Mucosa of descending colon (tissue), 3 donors: ENCODE results near the gene ALOX12B. TPM values are rescaled to one million over a fixed set of nuclear protein-coding genes. Genes with fewer than 3 reads are reported as not detected.

ENCODE experiments used
- ATAC-seq: fragments of 200-7000 bp; cut with Tn5 transposase; one replicate; pipeline ENCODE4 v1.9.1; 2020; ENCODE audit warnings: mild to moderate bottlenecking, moderate library complexity
- DNase-seq, 3 donors: peaks; one replicate each; pipeline ENCODE4 v3.0.0-alpha.2; 2020
- H3K36me3 ChIP-seq: fragments of 200-600 bp; one replicate; pipeline ENCODE4 v1.8.0; 2021; ENCODE audit warnings: low read depth, mild to moderate bottlenecking
- H3K4me1 ChIP-seq: fragments of 200-600 bp; one replicate; pipeline ENCODE4 v1.8.0; 2021; ENCODE audit warnings: low read depth, mild to moderate bottlenecking
- H3K4me3 ChIP-seq: fragments of 200-600 bp; one replicate; pipeline ENCODE4 v1.8.0; 2021; ENCODE audit warnings: mild to moderate bottlenecking
- H3K9me3 ChIP-seq: fragments of 200-600 bp; one replicate; pipeline ENCODE4 v1.8.0; 2021; ENCODE audit warnings: mild to moderate bottlenecking
- intact Hi-C, 2 donors: fragments of 100-400 bp; cut with DNase I in 1 of 2; cut with micrococcal nuclease in 1 of 2; formaldehyde crosslinking; loops; one replicate each; pipeline versions ENCODE4 v1.11.0 to v1.11.1; 2022; cut with DNase I, micrococcal nuclease
- total RNA-seq, 3 donors: library from RNA; stranded (reverse); fragmentation: NEBNext Ultra II Directional in 2 of 3; extraction: Animal tissue kit (Norgen Biotek cat#: 25700) in 2 of 3; gene quantifications; one replicate each; pipeline versions ENCODE4 v1.2.1 to v1.2.4, GENCODE V29; 2021 to 2023
- TF ChIP-seq, protein P1 (sequence below): fragments of 200-600 bp; IDR thresholded peaks from one replicate; pipeline ENCODE4 v1.8.0; 2022; ENCODE audit warnings: antibody characterized with exemption, mild to moderate bottlenecking
- donor health status: DM: no; HTN: no; CAD: no; lungs with moderate emphysema.
- donor health status: DM: no; HTN: no; CAD: no.
- donor health status: DM: no; HTN: yes; CAD: no.

The ALOX12B gene
- total RNA-seq, 3 donors from 2014 or later = 0.25 to 0.65 (median 0.49) TPM

DNA sequence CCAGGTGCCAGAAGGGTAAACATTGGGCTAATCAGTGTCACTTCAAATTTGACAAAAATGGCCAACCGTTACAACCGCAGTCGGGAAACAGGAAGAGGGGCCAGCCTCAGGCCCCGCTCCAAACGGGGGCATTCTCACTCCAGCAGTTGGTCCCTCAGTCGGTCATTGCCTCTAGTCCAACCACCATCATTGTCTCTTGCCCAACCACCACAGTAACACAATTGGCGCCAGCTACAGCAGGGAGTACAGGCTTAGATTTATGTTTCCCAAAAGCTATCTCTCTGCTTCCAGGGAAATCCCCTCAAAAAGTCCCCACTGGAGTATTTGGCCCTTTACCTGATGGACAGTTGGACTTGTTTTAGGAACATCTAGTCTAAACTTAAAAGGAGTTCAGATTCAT lies 28.4 kb downstream of the ALOX12B start:
- no peak overlapping the region for H3K4me3 ChIP-seq
- TF ChIP-seq, protein P1, sequence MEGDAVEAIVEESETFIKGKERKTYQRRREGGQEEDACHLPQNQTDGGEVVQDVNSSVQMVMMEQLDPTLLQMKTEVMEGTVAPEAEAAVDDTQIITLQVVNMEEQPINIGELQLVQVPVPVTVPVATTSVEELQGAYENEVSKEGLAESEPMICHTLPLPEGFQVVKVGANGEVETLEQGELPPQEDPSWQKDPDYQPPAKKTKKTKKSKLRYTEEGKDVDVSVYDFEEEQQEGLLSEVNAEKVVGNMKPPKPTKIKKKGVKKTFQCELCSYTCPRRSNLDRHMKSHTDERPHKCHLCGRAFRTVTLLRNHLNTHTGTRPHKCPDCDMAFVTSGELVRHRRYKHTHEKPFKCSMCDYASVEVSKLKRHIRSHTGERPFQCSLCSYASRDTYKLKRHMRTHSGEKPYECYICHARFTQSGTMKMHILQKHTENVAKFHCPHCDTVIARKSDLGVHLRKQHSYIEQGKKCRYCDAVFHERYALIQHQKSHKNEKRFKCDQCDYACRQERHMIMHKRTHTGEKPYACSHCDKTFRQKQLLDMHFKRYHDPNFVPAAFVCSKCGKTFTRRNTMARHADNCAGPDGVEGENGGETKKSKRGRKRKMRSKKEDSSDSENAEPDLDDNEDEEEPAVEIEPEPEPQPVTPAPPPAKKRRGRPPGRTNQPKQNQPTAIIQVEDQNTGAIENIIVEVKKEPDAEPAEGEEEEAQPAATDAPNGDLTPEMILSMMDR = no peak
- ATAC-seq = no peak
- intact Hi-C loops = no loop called here
- no peaks in the 10 kb centered on the region for H3K9me3 ChIP-seq
- peaks cover 11% of the 10 kb centered on the region for H3K4me1 ChIP-seq
- DNase-seq = no peak
- H3K36me3 ChIP-seq = no peaks in the 10 kb centered on the region

DNA sequence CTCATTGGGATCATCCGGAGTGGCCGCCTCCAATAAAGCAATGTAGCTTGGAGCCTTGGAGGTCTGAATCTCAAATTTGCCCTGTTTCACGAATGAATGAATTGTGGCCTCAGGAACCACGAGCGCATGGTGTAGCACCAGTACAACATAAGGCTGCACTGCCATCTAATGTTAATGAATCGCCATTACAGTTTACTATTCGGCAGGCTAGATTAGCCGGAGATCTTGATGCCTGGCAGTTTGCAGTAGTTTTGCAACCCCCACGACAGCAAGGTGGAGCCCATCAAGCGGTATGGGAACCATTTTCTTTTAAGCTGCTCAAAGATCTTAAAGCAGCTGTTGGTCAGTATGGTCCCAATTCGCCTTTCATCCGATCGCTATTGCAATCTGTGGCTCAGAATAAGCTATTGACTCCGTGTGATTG lies 29.8 kb downstream of the ALOX12B start:
- Histone ChIP-seq H3K9me3 (no peaks in the 10 kb centered on the region), H3K4me3 (no peak overlapping the region), H3K4me1 (peaks cover 11% of the 10 kb centered on the region), H3K36me3 (no peaks in the 10 kb centered on the region)
- TF ChIP-seq, protein P1 = peak; percentile 35
- intact Hi-C loops = no loop called here
- ATAC-seq (peak; percentile 77), DNase-seq (peak in 1 of 3 donors; percentile 63)

- TF ChIP-seq, protein P1 = no peak
- Histone ChIP-seq H3K4me1 (peaks cover 7% of the 10 kb centered on the region), H3K36me3 (no peaks in the 10 kb centered on the region), H3K9me3 (no peaks in the 10 kb centered on the region), H3K4me3 (no peak overlapping the region)
- no peak for ATAC-seq
- intact Hi-C loops = no loop called here
- no peak for DNase-seq
Measured at GRCh38 chr17:8056976-8057625, 30.4 kb downstream of the ALOX12B start.

- peaks cover 4% of the 10 kb centered on the region for H3K4me1 ChIP-seq
- no peaks in the 10 kb centered on the region for H3K36me3 ChIP-seq
- peak in 1 of 3 donors; percentile 51 for DNase-seq
- H3K4me3 ChIP-seq = no peak overlapping the region
- TF ChIP-seq, protein P1 = no peak
- ATAC-seq = peak; percentile 72
- no peaks in the 10 kb centered on the region for H3K9me3 ChIP-seq
- intact Hi-C loops = no loop called here
Measured at GRCh38 chr17:8056232-8056975, 31.1 kb downstream of the ALOX12B start.

DNA sequence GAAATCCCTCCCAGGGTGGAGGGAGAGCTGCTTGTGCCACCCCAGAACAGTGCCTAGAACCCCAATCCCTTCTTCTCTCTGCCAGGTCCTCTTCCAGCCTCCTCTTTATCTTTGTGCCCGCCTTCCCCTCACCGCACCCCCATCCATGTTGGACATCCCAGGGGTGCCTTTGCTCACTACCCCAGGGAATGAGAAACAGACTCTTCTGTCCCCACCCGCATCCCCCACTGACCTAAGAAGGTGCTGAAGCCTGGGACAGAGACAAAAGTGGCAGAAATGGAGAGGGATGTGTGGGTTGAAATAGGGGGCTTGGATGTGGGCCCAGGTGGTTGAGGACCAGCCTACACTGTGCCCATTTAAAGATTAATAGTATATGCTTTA lies 31.7 kb downstream of the ALOX12B start:
- ATAC-seq (no peak), DNase-seq (no peak)
- H3K36me3 ChIP-seq = no peaks in the 10 kb centered on the region
- intact Hi-C loops = no loop called here
- TF ChIP-seq, protein P1 = no peak
- no peak overlapping the region for H3K4me3 ChIP-seq
- H3K9me3 ChIP-seq = no peaks in the 10 kb centered on the region
- peaks cover 4% of the 10 kb centered on the region for H3K4me1 ChIP-seq
